Gastrocnemius medialis (tissue), 4 donors: ENCODE measurements around the gene PPP1R7. TPM values are rescaled to one million over a fixed set of nuclear protein-coding genes. Genes with fewer than 3 reads are reported as not detected.

Source experiments
- ATAC-seq, 2 donors: fragments of 150-250 bp; one replicate each; pipeline ENCODE4 v1.9.1; 2016
- DNase-seq, 2 donors: peaks; one replicate each; pipeline ENCODE4 v3.0.0-alpha.2; 2019
- H3K27ac ChIP-seq, 4 donors: fragments of 200-600 bp; sonication (generic); 1 replicate in 1 of 4; 2 replicates in 3 of 4; pipeline ENCODE4 v1.5.1; 2016 to 2018; ENCODE audit warnings: mild to moderate bottlenecking in 2 of 4, moderate library complexity in 1 of 4
- H3K27me3 ChIP-seq, 3 donors: fragments of 200-600 bp; sonication (generic) in 2 of 3; 1 replicate in 1 of 3; 2 replicates in 2 of 3; pipeline versions ENCODE4 v1.5.1 to v1.6.0; 2016 to 2019; ENCODE audit warnings: mild to moderate bottlenecking in 1 of 3, moderate library complexity in 1 of 3
- H3K36me3 ChIP-seq, 2 donors: fragments of 200-600 bp; sonication (generic) in 1 of 2; one replicate each; pipeline ENCODE4 v1.5.1; 2017 to 2018
- H3K4me1 ChIP-seq, 2 donors: fragments of 200-600 bp; sonication (generic) in 1 of 2; one replicate each; pipeline ENCODE4 v1.5.1; 2016 to 2017; ENCODE audit warnings: mild to moderate bottlenecking in 2 of 2
- H3K4me3 ChIP-seq, 4 donors: fragments of 200-600 bp; sonication (generic) in 3 of 4; 1 replicate in 1 of 4; 2 replicates in 3 of 4; pipeline ENCODE4 v1.5.1; 2016 to 2019; ENCODE audit warnings: mild to moderate bottlenecking in 2 of 4
- H3K9me3 ChIP-seq, 3 donors: fragments of 200-600 bp; sonication (generic) in 2 of 3; 1 replicate in 1 of 3; 2 replicates in 2 of 3; pipeline ENCODE4 v1.5.1; 2016 to 2019
- CTCF ChIP-seq, 5 experiments: fragments of 450-650 bp in 3 of 5; fragments of 200-600 bp in 2 of 5; sonication (generic) in 2 of 5; IDR thresholded peaks in 4 of 5; conservative IDR thresholded peaks in 1 of 5; 1 replicate in 4 of 5; 2 replicates in 1 of 5; pipeline ENCODE4 v1.5.1; 2016 to 2019; ENCODE audit warnings: antibody characterized with exemption in 5 of 5, mild to moderate bottlenecking in 3 of 5, moderate library complexity in 3 of 5
- POLR2A ChIP-seq, 2 donors: fragments of 450-650 bp; IDR thresholded peaks; one replicate each; pipeline ENCODE4 v1.6.1; 2017; ENCODE audit warnings: antibody characterized with exemption in 2 of 2, mild to moderate bottlenecking in 2 of 2, moderate library complexity in 2 of 2
- in situ Hi-C, 4 donors: fragments of 200-750 bp; cut with MboI; loops; one replicate each; pipeline versions ENCODE4 v1.15.0 to v1.8.0; 2017; ENCODE audit warnings: low sequenced_read_pairs in 4 of 4
- intact Hi-C: fragments of 100-400 bp; cut with DNase I; formaldehyde crosslinking; loops from one replicate; pipeline ENCODE4 v1.15.1; 2023; ENCODE audit warnings: low total_unique reads
- total RNA-seq, 4 donors: library from RNA; depleted of rRNA; stranded (reverse); fragments of >200 nt; gene quantifications; one replicate each; pipeline versions ENCODE4 v1.1.0 to v1.2.3, GENCODE V29; 2016

Gene PPP1R7
- total RNA-seq, 4 donors from 2014 or later: 58.6 to 87.8 (median 67.2) TPM

GRCh38 chr2:241224851-241225438 is 74.7 kb downstream of the PPP1R7 start:
- Histone ChIP-seq H3K9me3 (no peaks in the 10 kb centered on the region), H3K4me1 (no peaks in the 10 kb centered on the region), H3K27ac (no peak overlapping the region), H3K27me3 (no peaks in the 10 kb centered on the region), H3K36me3 (peaks cover 0 to 42% of the 10 kb centered on the region in 2 donors), H3K4me3 (no peak overlapping the region)
- DNase-seq (no peak), ATAC-seq (no peak)
- in situ Hi-C loops (no loop called here), intact Hi-C loops (no loop called here)
- TF ChIP-seq POLR2A (IDR thresholded peaks at IDR 0.05) (no peak), CTCF (IDR thresholded peaks at IDR 0.05 in 4 of 5, conservative IDR thresholded peaks at IDR 0.05 in 1 of 5) (no peak)

- Histone ChIP-seq H3K27me3 (no peaks in the 10 kb centered on the region), H3K4me3 (no peak overlapping the region), H3K36me3 (peaks cover 0 to 48% of the 10 kb centered on the region in 2 donors), H3K27ac (no peak overlapping the region), H3K4me1 (no peaks in the 10 kb centered on the region), H3K9me3 (no peaks in the 10 kb centered on the region)
- DNase-seq: no peak
- in situ Hi-C loops (no loop called here), intact Hi-C loops (no loop called here)
- ATAC-seq: no peak
- no peak for TF ChIP-seq POLR2A (IDR thresholded peaks at IDR 0.05)
- TF ChIP-seq CTCF (IDR thresholded peaks at IDR 0.05 in 4 of 5, conservative IDR thresholded peaks at IDR 0.05 in 1 of 5): no peak
These were observed 75.3 kb downstream of the PPP1R7 start for GRCh38 chr2:241225545-241225944.

DNA sequence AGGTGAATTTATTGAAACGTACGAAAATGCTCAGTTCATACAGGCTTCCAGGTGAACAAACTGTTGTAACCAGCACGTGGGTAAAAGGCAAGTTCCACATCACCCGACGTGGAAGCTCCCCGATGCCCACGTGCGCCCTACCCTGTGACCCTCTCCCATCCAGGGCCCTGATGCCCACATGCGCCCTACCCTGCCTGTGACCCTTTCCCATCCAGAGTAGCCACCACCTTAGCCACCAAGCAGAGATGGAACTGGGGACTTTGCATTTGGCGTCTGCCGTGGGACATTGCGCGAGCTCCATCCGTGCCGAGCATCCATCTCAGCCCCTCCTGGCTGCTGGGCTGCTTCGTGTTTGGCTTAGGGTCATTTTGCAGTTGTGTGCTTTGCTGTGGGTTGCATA is 75.7 kb downstream of the PPP1R7 start:
- Histone ChIP-seq H3K4me3 (no peak overlapping the region), H3K27me3 (no peaks in the 10 kb centered on the region), H3K9me3 (no peaks in the 10 kb centered on the region), H3K36me3 (peaks cover 0 to 52% of the 10 kb centered on the region in 2 donors), H3K27ac (no peak overlapping the region), H3K4me1 (no peaks in the 10 kb centered on the region)
- in situ Hi-C loops (no loop called here), intact Hi-C loops (no loop called here)
- no peak for TF ChIP-seq POLR2A (IDR thresholded peaks at IDR 0.05)
- TF ChIP-seq CTCF (IDR thresholded peaks at IDR 0.05 in 4 of 5, conservative IDR thresholded peaks at IDR 0.05 in 1 of 5): no peak
- DNase-seq (no peak), ATAC-seq (no peak)

GRCh38 chr2:241226723-241227572 is 76.7 kb downstream of the PPP1R7 start:
- H3K4me1 ChIP-seq: no peaks in the 10 kb centered on the region

More at GRCh38 chr2:241226723-241227572, 76.7 kb downstream of the PPP1R7 start:
- no peak overlapping the region for H3K27ac ChIP-seq
- H3K4me3 ChIP-seq: no peak overlapping the region
- H3K27me3 ChIP-seq: no peaks in the 10 kb centered on the region
- in situ Hi-C loops: no loop called here
- no peak for TF ChIP-seq CTCF (IDR thresholded peaks at IDR 0.05 in 4 of 5, conservative IDR thresholded peaks at IDR 0.05 in 1 of 5)
- no peak for TF ChIP-seq POLR2A (IDR thresholded peaks at IDR 0.05)
- H3K36me3 ChIP-seq: peaks cover 0 to 62% of the 10 kb centered on the region in 2 donors
- ATAC-seq (no peak), DNase-seq (no peak)
- no peaks in the 10 kb centered on the region for H3K9me3 ChIP-seq
- intact Hi-C loops: no loop called here
